CD4-positive, alpha-beta T cell (primary cell): Measurements from ENCODE around the gene ARSG. TPM values are rescaled to one million over a fixed set of nuclear protein-coding genes. Genes with fewer than 3 reads are reported as not detected.
"Not testable (repeated sequence)": the region's sequence is repeated elsewhere in the genome, so short reads cannot be mapped to it uniquely, and the experiment has no call there.

Experiments
- ATAC-seq: fragments of 200-7000 bp; cut with Tn5 transposase; one replicate; pipeline ENCODE4 v1.10.0; 2022; ENCODE audit warnings: mild to moderate bottlenecking; ENCODE audit not compliant: poor library complexity
- CTCF ChIA-PET: fragments of 350-600 bp; sonication (Branson Sonifier 250); formaldehyde crosslinking; loops from one replicate; lab custom pipeline; 2021; ENCODE audit warnings: antibody characterized with exemption, inconsistent platforms; lab: Charles Lee
- POLR2A ChIA-PET: fragments of 350-600 bp; sonication (Branson Sonifier 250); formaldehyde crosslinking; loops from one replicate; lab custom pipeline; 2021; ENCODE audit warnings: antibody characterized with exemption, inconsistent platforms; lab: Charles Lee
- DNase-seq, 14 experiments: peaks; one replicate each; pipeline ENCODE4 v3.0.0-alpha.2; 2013 to 2020; ENCODE audit warnings: mixed read lengths in 2 of 14
- H3K27ac ChIP-seq, 2 donors: one replicate each; pipeline versions ENCODE4 v1.5.1 to v1.7.0; 2013; ENCODE audit warnings: low read length in 2 of 2, low read depth in 1 of 2, mild to moderate bottlenecking in 1 of 2
- H3K27me3 ChIP-seq, 2 experiments: 1 replicate in 1 of 2; 2 replicates in 1 of 2; pipeline versions ENCODE4 v1.6.1 to v1.7.0; 2013; ENCODE audit warnings: low read length in 2 of 2, control low read depth in 1 of 2, mild to moderate bottlenecking in 1 of 2, moderate library complexity in 1 of 2; ENCODE audit not compliant: insufficient read depth in 2 of 2, control insufficient read depth in 1 of 2
- H3K36me3 ChIP-seq: one replicate; pipeline ENCODE4 v1.6.1; 2013; ENCODE audit warnings: low read length, control low read depth; ENCODE audit not compliant: insufficient read depth
- H3K4me1 ChIP-seq: one replicate; pipeline ENCODE4 v1.6.1; 2013; ENCODE audit warnings: low read length, control low read depth; ENCODE audit not compliant: insufficient read depth
- H3K4me3 ChIP-seq: one replicate; pipeline ENCODE4 v1.5.1; 2013; ENCODE audit warnings: mild to moderate bottlenecking, low read length, moderate library complexity
- H3K9me3 ChIP-seq, 2 experiments: 1 replicate in 1 of 2; 2 replicates in 1 of 2; pipeline versions ENCODE4 v1.6.1 to v1.7.0; 2013; ENCODE audit warnings: low read length in 2 of 2, mild to moderate bottlenecking in 2 of 2, control low read depth in 1 of 2, moderate library complexity in 1 of 2; ENCODE audit not compliant: control insufficient read depth in 1 of 2, insufficient read depth in 1 of 2
- H3K27ac Mint-ChIP-seq: one replicate; pipeline ENCODE4 v1.8.0; 2020; ENCODE audit warnings: mixed read lengths
- H3K27me3 Mint-ChIP-seq: one replicate; pipeline ENCODE4 v1.8.0; 2021; ENCODE audit warnings: mixed read lengths
- H3K36me3 Mint-ChIP-seq: one replicate; pipeline ENCODE4 v1.8.0; 2021; ENCODE audit warnings: low read depth, mixed read lengths
- H3K4me1 Mint-ChIP-seq: one replicate; pipeline ENCODE4 v1.8.0; 2021; ENCODE audit warnings: low read depth, mixed read lengths
- H3K4me3 Mint-ChIP-seq: one replicate; pipeline ENCODE4 v1.8.0; 2020; ENCODE audit warnings: mild to moderate bottlenecking, mixed read lengths
- H3K9me3 Mint-ChIP-seq: one replicate; pipeline ENCODE4 v1.8.0; 2020; ENCODE audit warnings: mixed read lengths
- intact Hi-C, 2 experiments: fragments of 100-400 bp; cut with DNase I in 1 of 2; cut with micrococcal nuclease in 1 of 2; formaldehyde crosslinking; loops; one replicate each; pipeline versions ENCODE4 v1.15.1 to v1.9.0; 2023 to 2025; cut with DNase I, micrococcal nuclease
- total RNA-seq, 174 experiments: library from RNA in 2 of 174; stranded (reverse) in 2 of 174; gene quantifications; one replicate each; pipeline ENCODE4 v1.2.3 and lab custom pipeline; 2021 to 2026
- TF ChIP-seq, protein P1 (sequence below): fragments of 200-600 bp; IDR thresholded peaks from one replicate; pipeline ENCODE4 v1.8.0; 2022; ENCODE audit warnings: antibody characterized with exemption, mild to moderate bottlenecking

ARSG gene
- total RNA-seq, 2 experiments from 2014 or later: 13.8 to 16.0 TPM

- no peak for DNase-seq
- H3K4me3 Mint-ChIP-seq: no peak overlapping the region
- H3K9me3 Mint-ChIP-seq: no peaks in the 10 kb centered on the region
- intact Hi-C loops: no loop called here
- H3K27me3 Mint-ChIP-seq: no peaks in the 10 kb centered on the region
- TF ChIP-seq, protein P1, sequence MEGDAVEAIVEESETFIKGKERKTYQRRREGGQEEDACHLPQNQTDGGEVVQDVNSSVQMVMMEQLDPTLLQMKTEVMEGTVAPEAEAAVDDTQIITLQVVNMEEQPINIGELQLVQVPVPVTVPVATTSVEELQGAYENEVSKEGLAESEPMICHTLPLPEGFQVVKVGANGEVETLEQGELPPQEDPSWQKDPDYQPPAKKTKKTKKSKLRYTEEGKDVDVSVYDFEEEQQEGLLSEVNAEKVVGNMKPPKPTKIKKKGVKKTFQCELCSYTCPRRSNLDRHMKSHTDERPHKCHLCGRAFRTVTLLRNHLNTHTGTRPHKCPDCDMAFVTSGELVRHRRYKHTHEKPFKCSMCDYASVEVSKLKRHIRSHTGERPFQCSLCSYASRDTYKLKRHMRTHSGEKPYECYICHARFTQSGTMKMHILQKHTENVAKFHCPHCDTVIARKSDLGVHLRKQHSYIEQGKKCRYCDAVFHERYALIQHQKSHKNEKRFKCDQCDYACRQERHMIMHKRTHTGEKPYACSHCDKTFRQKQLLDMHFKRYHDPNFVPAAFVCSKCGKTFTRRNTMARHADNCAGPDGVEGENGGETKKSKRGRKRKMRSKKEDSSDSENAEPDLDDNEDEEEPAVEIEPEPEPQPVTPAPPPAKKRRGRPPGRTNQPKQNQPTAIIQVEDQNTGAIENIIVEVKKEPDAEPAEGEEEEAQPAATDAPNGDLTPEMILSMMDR: no peak
- peaks cover 8% of the 10 kb centered on the region for H3K4me1 Mint-ChIP-seq
- H3K36me3 Mint-ChIP-seq: peaks cover 68% of the 10 kb centered on the region
- Histone ChIP-seq H3K27me3 (no peaks in the 10 kb centered on the region), H3K36me3 (peaks cover 55% of the 10 kb centered on the region), H3K9me3 (no peaks in the 10 kb centered on the region), H3K4me3 (no peak overlapping the region), H3K4me1 (no peaks in the 10 kb centered on the region), H3K27ac (no peak overlapping the region)
- CTCF ChIA-PET: no interaction called here
- no peak overlapping the region for H3K27ac Mint-ChIP-seq
- ATAC-seq: no peak
- POLR2A ChIA-PET: interaction anchor here (1.6 kb wide), 1 partner anchor 16 kb away, joined by 5 read pairs; no protein-coding TSS in a partner anchor
Observed at GRCh38 chr17:68273722-68274121, 17.6 kb upstream of the ARSG start.

GRCh38 chr17:68276339-68276738 is 15.0 kb upstream of the ARSG start:
- Mint-ChIP-seq H3K36me3 (peaks cover 72% of the 10 kb centered on the region), H3K4me1 (peaks cover 20% of the 10 kb centered on the region)
- CTCF ChIA-PET, H3K4me3 Mint-ChIP-seq, H3K9me3 Mint-ChIP-seq, H3K4me1 ChIP-seq, DNase-seq, intact Hi-C loops, H3K4me3 ChIP-seq, H3K27me3 ChIP-seq, H3K9me3 ChIP-seq, H3K27ac ChIP-seq, H3K27ac Mint-ChIP-seq, H3K27me3 Mint-ChIP-seq, ATAC-seq: not testable (repeated sequence)
- POLR2A ChIA-PET: interaction anchor here (0.8 kb wide), 1 partner anchor 15 kb away, joined by 3 read pairs; no protein-coding TSS in a partner anchor
- peaks cover 45% of the 10 kb centered on the region for H3K36me3 ChIP-seq

DNA sequence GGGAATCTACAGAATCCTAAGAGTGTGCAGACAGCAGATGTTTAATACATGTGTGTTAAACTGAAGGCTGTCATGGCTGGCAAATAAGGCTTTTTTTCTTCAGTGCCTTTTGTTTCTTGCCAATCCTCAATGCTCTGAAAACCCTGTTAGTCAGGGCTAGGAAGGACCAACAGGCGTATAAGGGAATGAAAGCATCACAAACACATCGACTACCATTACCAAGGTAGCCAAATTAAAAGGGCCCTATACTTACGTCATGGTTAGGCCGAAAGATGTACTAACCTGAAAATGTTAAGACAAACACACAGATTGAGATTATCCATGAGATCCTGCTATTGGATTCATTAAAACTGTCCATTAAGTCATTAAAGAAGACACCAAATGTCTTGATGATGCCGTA is 13.5 kb upstream of the ARSG start:
- Histone ChIP-seq H3K27me3 (no peaks in the 10 kb centered on the region), H3K36me3 (peaks cover 34% of the 10 kb centered on the region), H3K9me3 (no peaks in the 10 kb centered on the region), H3K27ac (no peak overlapping the region), H3K4me1 (no peaks in the 10 kb centered on the region), H3K4me3 (no peak overlapping the region)
- no peaks in the 10 kb centered on the region for H3K27me3 Mint-ChIP-seq
- peaks cover 17% of the 10 kb centered on the region for H3K4me1 Mint-ChIP-seq
- peaks cover 69% of the 10 kb centered on the region for H3K36me3 Mint-ChIP-seq
- no peak overlapping the region for H3K27ac Mint-ChIP-seq
- ATAC-seq (no peak), DNase-seq (no peak)
- CTCF ChIA-PET: no interaction called here
- no peaks in the 10 kb centered on the region for H3K9me3 Mint-ChIP-seq
- intact Hi-C loops: no loop called here
- no peak overlapping the region for H3K4me3 Mint-ChIP-seq
- POLR2A ChIA-PET: interaction anchor here (4.9 kb wide), 1 partner anchor 13 kb away, joined by 30 read pairs; the partner anchor contains the start of genes ARSG and SLC16A6
- TF ChIP-seq, protein P1: no peak

DNA sequence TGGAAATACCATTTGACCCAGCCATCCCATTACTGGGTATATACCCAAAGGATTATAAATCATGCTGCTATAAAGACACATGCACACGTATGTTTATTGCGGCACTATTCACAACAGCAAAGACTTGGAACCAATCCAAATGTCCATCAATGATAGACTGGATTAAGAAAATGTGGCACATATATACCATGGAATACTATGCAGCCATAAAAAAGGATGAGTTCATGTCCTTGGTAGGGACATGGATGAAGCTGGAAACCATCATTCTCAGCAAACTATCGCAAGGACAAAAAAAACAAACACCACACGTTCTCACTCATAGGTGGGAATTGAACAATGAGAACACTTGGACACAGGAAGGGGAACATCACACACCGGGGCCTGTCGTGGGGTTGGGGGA is 9.3 kb upstream of the ARSG start:
- H3K4me1 ChIP-seq, H3K27me3 Mint-ChIP-seq, H3K4me3 ChIP-seq, intact Hi-C loops, H3K27me3 ChIP-seq, CTCF ChIA-PET, H3K4me3 Mint-ChIP-seq, H3K27ac Mint-ChIP-seq, ATAC-seq, DNase-seq, H3K9me3 Mint-ChIP-seq, H3K27ac ChIP-seq, H3K9me3 ChIP-seq: not testable (repeated sequence)
- peaks cover 46% of the 10 kb centered on the region for H3K36me3 Mint-ChIP-seq
- H3K4me1 Mint-ChIP-seq: peaks cover 21% of the 10 kb centered on the region
- H3K36me3 ChIP-seq: peaks cover 19% of the 10 kb centered on the region
- POLR2A ChIA-PET: interaction anchor here (4.9 kb wide), 1 partner anchor 9 kb away, joined by 30 read pairs; the partner anchor contains the start of genes ARSG and SLC16A6
